Measurements from ENCODE around the gene DOK4.
"Not testable (repeated sequence)": the region's sequence is repeated elsewhere in the genome, so short reads cannot be mapped to it uniquely, and the experiment has no call there.

The DOK4 gene

DNA sequence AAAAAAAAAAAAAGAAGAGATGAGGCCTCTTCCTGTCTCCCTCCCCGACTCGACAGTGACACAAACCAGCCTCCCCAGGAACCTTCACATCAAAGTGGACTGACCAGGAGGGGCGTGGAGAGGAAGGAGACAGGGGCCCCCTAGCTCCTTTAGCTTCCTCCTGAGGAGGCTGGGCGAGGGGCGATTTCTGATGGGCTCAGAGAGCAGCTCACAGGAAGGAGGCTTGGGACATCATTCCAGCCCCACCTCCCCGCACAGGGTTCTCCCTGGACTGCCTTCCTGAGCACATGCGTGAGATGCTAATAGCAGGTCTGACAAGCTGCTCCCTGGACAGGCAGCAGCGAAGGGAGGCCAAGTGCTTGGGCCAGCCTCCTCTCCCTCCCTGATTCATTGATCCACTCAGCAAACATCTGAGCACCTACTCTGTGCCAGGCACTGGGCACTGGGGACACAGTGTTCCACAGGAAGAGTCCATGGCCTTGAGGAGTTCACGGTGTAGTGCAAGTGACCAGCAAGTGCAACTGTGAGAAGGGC is 14.4 kb upstream of the DOK4 start:
- no peak for DNase-seq

DNA sequence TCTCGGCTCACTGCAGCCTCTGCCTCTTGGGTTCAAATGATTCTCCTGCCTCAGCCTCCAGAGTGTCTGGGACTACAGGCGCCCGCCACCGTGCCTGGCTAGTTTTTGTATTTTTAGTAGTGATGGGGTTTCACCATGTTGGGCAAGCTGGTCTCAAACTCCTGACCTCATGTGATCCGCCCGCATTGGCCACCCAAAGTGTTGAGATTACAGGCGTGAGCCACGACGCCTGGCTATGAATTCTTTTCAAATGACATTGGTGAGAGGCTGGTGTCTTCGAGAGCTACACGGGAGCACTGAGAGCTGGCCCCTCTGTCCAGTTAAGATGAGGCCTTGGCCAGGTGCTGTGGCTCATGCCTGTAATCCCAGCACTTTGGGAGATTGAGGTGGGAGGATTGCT is 13.6 kb upstream of the DOK4 start:
- not testable (repeated sequence) for DNase-seq

DNA sequence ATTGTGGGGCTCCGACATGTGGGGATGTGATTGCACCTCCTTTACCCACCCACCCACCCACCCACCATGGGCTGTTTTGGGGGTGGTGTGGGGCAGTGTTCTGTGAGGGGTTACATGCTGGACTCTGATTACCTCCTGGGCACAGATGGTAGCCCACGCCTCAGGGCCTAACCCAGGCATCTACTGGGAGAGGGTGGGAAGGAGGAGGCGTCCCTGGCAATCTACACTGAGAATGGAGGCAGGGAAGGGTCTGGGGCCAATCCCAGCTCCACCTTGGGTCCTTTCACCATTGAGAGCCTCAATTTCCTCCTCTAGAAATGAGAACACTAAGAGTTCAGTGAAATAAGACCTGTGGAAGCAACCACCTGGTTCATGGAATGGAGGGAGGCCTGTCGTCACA is 11.7 kb upstream of the DOK4 start:
- DNase-seq = no peak

- no peak for DNase-seq
These were observed 10.8 kb upstream of the DOK4 start for GRCh38 chr16:57497121-57497520.

GRCh38 chr16:57493767-57494166 is 7.5 kb upstream of the DOK4 start:
- no peak for DNase-seq

GRCh38 chr16:57489229-57489628 is 2.9 kb upstream of the DOK4 start:
- DNase-seq = no peak

DNA sequence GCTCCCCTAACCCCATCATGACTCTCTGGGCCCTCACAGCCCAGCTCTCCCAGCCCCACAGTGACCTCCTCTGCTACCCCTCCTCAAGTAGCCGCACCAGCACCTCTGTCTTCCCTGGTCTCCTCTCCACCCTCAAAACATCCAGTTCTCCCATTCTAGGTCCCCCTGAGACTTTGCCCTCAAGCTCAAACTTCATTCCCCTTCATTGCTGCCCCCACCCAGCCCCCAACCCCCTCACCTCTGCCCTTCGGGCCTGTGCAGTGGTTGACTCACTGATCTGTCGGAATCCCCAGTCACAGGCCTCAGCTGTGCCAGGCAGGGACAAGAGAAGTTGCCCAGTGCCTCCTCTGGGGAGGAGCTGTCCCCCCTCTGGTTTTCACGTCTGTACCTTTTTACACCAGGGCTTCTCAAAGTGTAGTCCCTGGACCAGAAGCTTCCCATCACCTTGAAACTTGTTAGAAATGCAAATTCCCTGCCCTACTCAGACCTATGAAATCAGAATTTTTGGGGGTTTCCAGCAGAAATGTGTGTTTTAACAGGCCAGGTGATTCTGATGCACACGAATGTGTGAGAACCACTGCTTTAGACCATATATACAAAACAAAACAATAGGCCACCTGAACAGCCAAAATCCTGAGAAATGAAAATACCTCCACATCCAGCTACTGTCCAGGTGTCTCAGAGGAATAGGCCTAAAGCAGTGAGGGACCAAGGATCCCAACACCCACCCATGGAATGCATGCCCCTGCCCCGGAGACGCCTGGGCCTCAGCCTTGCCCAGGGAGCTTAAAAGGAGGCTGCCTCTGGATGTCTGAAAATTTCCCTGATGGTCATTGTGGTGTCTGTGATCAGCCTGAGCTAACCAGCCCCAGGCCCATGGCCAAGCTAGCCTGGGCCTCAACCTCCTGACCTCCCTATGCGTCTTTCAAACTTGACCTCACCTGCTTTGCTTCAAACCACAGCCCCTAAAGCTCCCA is 853 bp upstream of the DOK4 start:
- no peak for DNase-seq

DNA sequence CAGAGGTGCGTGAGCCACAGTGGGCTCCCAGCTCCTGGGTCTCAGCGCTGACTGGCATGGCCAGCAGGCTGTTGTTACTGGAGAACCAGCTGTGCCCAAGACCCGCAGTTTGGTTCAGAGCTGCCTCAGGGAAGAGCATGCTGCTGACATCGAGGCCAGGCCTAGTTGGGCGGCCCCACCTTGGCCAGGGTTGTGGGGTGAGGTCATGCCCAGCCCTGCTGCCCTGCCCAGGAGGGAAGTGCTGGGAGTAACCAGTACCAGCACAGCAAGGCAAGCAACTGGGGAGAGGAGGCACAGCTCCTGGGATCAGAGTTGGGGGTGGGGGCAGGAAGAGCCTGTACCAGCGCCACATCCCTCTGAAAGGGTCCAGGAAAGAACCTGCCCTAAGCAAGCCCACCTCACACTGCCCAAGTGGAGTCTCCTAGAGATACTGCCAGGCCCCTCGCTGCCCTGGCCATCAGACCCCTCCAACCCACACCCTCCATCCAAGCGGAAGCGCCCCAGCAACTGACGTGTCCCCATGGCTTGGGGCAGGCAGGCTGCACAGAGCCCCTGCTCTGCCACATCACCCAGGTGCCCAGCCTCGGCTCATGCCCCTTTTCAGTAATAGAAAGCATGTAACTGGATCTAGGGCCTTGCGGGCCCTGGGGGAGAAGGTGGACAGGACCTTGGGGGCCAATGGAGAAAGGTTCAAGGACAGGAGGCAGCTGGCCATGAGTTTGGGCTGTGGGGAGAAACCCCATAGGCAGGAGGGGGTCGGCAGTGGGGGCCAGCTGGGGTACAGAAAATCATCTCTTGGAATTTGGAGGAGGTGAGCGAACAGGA is 990 bp downstream of the DOK4 start:
- no peak for DNase-seq

DNA sequence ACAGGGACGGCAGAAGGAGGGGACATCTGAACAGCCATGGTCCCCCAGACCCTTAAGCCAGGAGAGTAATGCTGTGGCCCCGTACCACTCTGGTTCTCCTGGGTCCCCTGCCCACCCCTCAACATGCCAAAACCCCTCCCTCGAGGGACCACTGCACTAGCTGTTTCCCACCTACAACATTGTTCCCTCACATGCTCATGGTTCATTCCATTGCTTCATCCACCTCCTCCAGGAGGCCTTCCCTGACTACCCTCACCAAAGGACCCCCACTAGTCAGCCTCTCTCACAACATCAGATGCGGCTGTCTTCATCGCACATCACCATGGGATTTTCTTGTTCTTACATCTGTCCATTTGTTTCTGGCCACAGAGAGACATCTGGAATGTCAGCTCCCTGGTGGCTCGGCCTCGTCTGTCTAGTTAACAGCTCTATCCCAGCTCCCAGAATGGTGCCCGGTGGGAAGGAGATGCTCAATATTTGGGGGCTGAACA is 1.7 kb downstream of the DOK4 start:
- DNase-seq = no peak

GRCh38 chr16:57483725-57484514 is 2.4 kb downstream of the DOK4 start:
- DNase-seq = no peak

DNA sequence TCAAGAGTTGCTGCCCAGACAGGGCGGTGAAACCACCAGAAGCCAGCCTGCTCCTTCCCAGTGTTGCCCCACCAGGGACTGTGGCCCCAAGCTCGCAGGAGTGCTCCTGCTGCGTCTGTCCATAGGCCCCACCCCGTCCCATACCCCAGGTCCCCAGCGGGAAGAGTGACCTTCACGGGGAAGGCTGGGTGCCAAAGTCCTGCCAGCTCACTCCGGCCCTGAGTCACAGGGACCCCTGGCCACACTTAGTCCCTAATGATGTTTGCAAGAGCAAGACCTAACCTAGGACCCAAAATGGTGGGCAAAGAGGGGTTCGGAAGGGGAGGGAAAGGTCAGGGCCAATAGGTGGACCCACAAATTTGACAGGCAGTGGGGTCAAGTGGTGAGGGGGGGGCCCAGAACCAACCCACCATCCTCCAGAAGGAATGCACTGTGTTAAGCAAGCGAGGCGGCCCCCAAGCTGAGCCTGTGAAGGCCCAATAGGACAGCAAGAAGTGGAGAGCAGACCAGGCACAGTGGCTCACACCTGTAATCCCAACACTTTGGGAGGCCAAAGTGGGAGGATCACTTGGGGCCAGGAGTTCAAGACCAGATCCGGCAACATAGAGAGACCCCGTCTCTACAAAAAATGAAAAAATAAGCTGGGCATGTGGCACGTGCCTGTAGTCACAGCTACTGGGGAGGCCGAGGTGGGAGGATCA is 3.3 kb downstream of the DOK4 start:
- DNase-seq = no peak

DNA sequence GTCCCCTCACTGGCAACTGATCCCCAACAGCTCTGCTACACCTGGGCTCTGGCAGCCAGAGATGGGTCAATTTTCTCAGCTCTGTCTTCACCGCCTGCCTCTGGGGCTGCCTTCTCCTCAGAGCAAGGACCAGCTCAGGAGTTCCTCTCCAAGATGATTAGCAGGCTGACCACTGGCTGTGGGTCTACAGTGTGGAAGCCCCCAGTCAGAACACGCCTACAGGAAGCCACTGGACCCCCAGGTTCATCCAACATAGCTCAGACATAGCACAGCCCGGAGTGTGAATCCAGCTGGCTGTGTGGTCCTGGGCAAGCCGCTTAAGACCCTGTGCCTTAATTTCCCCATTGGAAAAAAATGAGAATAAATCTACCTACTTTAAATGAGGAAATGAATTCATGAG is 4.9 kb downstream of the DOK4 start:
- no peak for DNase-seq

DNA sequence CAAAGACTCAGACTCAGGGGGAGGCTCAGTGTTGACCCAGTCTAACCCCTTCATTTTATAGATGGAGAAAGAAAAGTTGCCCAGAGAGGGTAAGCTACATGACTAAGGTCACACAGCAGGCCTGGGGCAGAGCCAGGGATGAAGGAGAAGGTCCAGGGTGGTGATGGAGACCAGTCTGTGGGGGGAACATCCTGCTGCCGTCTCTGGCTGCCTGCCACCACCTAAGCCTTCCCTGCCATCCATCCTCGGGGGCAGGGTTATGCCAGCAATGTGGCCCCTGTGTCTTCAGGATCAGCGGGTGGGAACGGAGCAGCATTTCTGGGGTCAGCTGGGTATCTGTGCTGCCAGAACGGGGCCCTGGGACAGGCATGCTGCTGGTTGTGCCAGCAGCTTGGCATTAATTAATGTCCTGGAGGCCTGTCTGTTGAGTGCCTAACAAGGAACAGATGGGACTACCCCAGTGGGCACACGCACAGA is 5.5 kb downstream of the DOK4 start:
- DNase-seq = no peak

DNA sequence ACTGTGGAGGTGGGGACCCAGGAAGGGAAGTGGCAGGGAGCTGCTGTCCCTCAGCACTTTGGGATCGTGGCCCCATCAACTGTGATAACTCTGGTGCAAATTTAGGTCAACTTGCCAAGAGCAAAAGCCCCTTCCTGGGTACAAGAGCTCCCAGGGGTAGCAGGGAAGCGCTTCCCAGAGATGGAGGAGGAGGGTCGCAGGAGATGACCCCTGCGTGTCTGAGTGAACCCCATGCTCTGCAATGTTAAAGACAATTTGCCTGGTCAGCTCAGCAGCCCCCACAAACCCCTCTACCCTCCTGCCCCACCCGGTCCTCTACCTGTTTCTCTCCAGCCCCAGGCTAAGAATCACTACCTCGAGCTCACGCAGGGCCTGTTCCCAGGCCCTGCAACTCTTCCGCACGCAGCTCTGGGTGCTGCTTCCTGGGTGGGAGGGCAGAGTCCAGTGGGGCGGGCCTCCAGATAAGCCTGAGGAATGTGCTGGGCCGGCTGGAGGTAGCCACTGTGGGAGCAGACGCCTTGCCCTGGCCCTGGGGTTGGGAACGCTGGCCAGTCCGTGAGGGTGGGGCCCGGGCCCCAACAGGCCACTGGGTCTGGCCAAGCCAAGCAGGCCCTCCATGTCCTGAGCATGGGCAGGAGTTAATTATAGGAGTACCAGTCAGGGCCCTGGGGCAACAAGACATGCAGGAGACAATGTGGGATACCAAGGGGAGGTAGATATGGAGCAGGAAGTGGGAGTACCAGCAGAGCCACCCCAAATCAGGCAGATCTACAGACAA is 6.1 kb downstream of the DOK4 start:
- peak; percentile 25 for DNase-seq

GRCh38 chr16:57479205-57479975 is 6.9 kb downstream of the DOK4 start:
- peak; percentile 72 for DNase-seq

DNA sequence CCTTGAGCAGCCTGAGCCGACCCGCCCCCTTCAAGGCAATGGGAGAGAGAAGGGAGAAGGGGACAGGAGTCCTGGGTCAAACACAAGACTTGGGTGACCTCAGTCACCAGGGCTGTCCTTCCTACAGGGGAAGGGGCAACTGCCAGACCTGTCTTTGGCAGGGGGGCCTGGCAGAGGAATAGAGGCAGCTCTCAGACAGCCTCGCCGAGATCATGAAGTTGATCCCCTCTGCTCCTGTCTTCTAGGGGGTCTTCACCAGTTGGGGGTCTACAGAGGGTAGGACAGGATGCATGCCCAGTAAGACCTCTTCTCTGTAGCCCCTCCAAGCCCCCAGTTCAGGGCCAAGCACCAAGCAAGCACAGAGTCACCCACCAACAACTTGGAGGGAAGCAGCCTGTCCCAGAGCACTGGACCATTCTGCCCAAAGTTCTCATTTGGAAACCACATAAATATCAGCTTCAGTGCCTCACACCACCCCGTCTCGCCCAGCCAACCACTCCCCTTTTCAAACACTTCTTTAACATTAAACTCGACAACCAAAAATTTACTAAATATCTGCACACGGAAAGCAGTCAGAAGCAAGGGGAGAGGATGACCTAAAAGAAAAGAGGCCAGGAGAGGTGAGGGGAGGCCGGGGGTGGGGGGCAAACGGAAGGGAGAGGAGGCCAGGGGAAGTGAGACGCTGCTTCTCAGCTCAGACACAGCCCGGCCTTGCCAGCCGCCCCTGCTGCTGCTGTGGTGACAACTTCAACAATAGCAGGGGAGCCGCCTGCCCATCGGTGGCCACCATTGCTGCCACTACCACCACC is 7.7 kb downstream of the DOK4 start:
- DNase-seq = no peak

DNA sequence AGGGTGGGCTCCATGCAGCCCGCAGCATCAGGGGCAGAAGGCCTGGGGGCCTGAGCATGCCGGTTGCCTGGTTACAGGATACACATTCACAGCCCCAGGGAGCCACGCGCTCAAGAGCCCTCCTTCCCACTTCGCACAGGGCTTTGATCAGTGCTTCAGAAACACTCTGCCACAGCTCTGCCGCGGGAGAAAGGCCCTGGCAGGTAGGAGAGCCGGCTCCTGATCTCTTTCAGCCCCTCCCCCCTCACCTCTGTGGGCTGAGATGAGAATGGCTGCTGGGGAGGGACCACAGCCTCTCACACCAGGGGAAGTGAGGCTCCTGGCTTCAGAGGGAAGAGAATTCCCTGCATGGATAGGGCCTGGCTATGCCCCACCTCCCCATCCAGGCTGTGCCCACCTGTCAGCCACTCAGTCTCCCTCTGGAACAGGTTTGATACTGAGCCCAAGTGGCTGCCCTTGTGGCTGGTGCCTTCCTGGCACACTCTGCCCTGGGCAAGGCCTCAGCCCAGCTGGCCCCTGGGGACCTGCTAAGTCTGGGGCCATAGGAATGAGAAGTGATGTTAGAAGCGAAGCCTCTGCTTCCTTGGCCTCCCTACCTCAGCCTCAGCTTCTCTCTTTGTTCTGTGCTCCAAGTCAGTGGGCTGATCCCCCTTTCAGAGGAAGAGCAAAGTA is 8.6 kb downstream of the DOK4 start:
- no peak for DNase-seq

- DNase-seq = peak; percentile 7
These were observed 9.5 kb downstream of the DOK4 start for GRCh38 chr16:57476546-57477410.

All from fibroblast of upper back skin (primary cell).